Astrocyte of the cerebellum (primary cell): ENCODE results near the gene BSG.
"Not testable (repeated sequence)": the region's sequence is repeated elsewhere in the genome, so short reads cannot be mapped to it uniquely, and the experiment has no call there.

Experiments used
- DNase-seq: peaks from one replicate; pipeline ENCODE4 v3.0.0-alpha.2; 2011; ENCODE audit warnings: low read depth
- H3K4me3 ChIP-seq: 2 replicates; pipeline ENCODE4 v1.5.1; 2011; ENCODE audit warnings: mild to moderate bottlenecking, low read depth, low read length, moderate library complexity
- CTCF ChIP-seq: IDR thresholded peaks from 2 replicates; pipeline ENCODE4 v1.5.1; 2012; ENCODE audit warnings: low read length, low read depth, moderate library complexity, mild to moderate bottlenecking; ENCODE audit errors: missing control alignments
- in situ Hi-C: cut with HindIII; loops from 2 replicates; pipeline ENCODE4 v1.10.0; 2017; ENCODE audit warnings: low sequenced_read_pairs

The BSG gene

GRCh38 chr19:621819-622218 lies 49.4 kb downstream of the BSG start:
- in situ Hi-C loops, result no loop called here
- no peak for TF ChIP-seq CTCF
- no peak for DNase-seq
- H3K4me3 ChIP-seq, result no peak overlapping the region

GRCh38 chr19:622666-623065 lies 50.3 kb downstream of the BSG start:
- in situ Hi-C loops, result no loop called here
- no peak for TF ChIP-seq CTCF
- H3K4me3 ChIP-seq, result no peak overlapping the region
- DNase-seq, result no peak

- no peak for TF ChIP-seq CTCF
- no peak for DNase-seq
- in situ Hi-C loops, result no loop called here
- H3K4me3 ChIP-seq, result no peak overlapping the region
Measured at GRCh38 chr19:623175-623916, 51.0 kb downstream of the BSG start.

- no peak overlapping the region for H3K4me3 ChIP-seq
- no peak for TF ChIP-seq CTCF
- DNase-seq, result peak; percentile 97
- in situ Hi-C loops, result no loop called here
Measured at GRCh38 chr19:623974-624373, 51.6 kb downstream of the BSG start.

GRCh38 chr19:624433-625109 lies 52.2 kb downstream of the BSG start:
- no peak for TF ChIP-seq CTCF
- in situ Hi-C loops, result no loop called here
- DNase-seq, result no peak
- no peak overlapping the region for H3K4me3 ChIP-seq

- H3K4me3 ChIP-seq, result no peak overlapping the region
- no peak for TF ChIP-seq CTCF
- no peak for DNase-seq
- in situ Hi-C loops, result no loop called here
Measured at GRCh38 chr19:625257-625656, 52.9 kb downstream of the BSG start.

- DNase-seq, H3K4me3 ChIP-seq, in situ Hi-C loops: not testable (repeated sequence)
Measured at GRCh38 chr19:626566-626965, 54.2 kb downstream of the BSG start.
